ENCODE data around the gene SELENON.

The SELENON gene

DNA sequence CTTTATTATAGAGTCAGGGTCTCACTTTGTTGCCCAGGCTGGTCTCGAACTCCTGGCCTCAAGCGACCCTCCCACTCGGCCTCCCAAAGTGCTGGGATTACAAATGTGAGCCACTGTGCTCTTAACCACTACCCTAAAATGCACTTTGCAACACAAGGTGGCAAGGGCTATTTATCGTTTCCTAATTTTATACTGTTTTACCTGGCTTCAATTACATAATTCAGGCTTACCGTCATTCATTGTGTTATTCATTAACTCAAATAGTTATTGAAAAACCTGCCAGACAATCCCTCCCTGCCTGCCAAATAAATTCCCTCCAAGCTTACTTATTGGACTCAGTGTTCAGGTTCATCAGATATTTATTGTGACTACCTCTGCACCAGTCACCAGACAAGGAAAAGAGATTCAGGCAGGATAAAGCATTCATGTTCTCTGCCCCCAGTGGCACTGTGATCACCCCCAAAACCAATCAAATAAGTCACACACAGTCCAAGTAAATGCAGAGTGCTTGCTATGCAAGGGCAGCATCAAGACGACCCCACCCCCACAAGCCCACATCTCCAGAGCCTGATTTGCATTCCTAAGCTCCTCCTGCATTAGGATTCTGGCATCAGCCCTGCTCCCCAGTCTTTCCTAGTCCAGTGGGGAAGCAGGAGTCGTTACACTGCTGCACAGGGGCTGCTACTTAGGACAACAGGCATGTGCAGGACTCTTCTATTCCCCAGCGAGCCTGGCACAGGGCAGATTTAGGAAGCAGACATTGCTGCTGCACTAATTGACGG lies 67.4 kb downstream of the SELENON start:
- DNase-seq = no peak
